ENCODE measurements around the gene AHNAK.

DNA sequence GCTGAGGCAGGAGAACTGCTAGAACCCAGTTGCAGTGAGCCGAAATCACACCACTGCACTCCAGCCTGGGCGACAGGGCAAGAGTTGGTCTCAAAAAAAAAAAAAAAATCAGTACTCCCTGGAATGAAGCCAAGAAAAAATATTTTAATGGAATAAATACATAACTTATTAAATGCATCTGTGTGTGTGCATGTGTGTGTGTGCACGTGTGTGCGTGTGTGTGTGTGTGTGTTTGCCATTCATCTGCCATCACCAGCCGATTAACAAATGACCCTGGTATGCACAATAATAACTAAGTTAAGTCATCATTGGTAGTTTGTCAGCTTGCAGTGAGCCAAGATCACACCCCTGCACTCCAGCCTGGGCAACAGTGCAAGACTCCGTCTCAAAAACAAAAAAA lies 162.8 kb downstream of the AHNAK start:
- TF ChIP-seq CTCF (IDR thresholded peaks at IDR 0.05; ENCODE audit: low read depth, low read length) (no peak), POLR2A (IDR thresholded peaks at IDR 0.05; ENCODE audit: extremely low read depth, insufficient read length) (no peak), MYC (IDR thresholded peaks at IDR 0.05; ENCODE audit: low read depth, low read length) (no peak)
- TF ChIP-seq, protein P1, sequence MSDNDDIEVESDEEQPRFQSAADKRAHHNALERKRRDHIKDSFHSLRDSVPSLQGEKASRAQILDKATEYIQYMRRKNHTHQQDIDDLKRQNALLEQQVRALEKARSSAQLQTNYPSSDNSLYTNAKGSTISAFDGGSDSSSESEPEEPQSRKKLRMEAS (IDR thresholded peaks at IDR 0.05; ENCODE audit: low read depth, low read length) = no peak
